ENCODE data around the gene THADA.
A peak's percentile ranks its signal among the peaks of the same experiment; 100 is the strongest.

The THADA gene

DNA sequence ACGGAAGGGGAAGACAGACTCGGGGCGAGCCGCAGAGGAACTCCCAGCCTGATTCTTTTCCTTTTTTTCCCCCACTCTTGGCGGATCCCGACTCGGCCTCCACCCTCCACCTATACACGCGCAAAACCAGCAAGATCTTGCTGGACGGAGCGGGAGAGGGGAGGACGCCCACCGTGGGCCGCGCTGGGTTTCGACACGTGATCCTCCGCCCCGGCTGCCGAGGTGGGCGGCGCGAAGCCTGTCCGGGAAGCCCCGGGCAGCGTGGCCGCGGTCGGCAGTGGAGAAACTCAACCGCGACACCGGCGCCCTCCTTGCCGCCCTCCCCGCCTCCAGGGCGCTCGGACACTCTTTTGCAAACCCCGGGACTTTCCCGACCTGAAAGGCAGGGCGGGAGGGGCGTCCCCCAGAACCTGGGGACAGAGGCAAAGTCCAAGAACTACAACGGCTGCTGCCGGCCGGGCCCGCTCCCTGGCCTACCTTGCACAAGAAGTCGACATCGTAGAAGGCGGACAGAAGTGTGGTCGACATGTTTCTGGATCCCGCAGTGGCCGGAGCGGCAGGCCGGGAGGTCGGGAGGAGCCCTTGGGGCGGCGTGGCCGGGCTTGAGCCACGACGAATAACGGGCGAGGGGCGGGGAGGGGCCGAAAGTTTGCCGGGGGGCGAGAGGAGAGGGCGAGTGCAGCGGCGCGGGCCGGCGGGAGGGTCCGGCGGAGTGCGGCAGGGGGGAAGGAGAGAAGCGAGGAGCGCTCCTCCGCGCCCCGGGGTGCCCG lies 369.9 kb downstream of the THADA start:
- Histone ChIP-seq H3K4me3 (ENCODE audit: low read depth, low read length) (peak overlapping the region; percentile 85), H3K27ac (ENCODE audit: extremely low read depth, low read depth, low read length) (peak overlapping the region; percentile 97), H3K4me1 (ENCODE audit: control insufficient read depth, insufficient read depth, low read length) (peaks cover 5% of the 10 kb centered on the region), H3K36me3 (ENCODE audit: control insufficient read depth in 2 of 2, insufficient read depth in 1 of 2, low read length in 2 of 2) (peaks cover 3 to 45% of the 10 kb centered on the region in 2 experiments; a peak in 2 of 3 replicates), H3K9me3 (ENCODE audit: control insufficient read depth, insufficient read depth, low read depth, low read length) (no peaks in the 10 kb centered on the region)
- ChIA-PET CTCF (interaction anchor here (0.5 to 4.8 kb wide), 6 partner anchors 99 to 399 kb away, joined by 3 to 106 read pairs (median 5); no protein-coding TSS in a partner anchor), POLR2A (interaction anchor here (0.6 to 1.8 kb wide), 21 partner anchors 8 to 788 kb away, joined by 3 to 14 read pairs (median 6); no protein-coding TSS in a partner anchor)
- TF ChIP-seq ZNF214 (tag by site-specific recombination; IDR thresholded peaks at IDR 0.05; ENCODE audit: borderline replicate concordance) (no peak), FEZF1 (tag by site-specific recombination; IDR thresholded peaks at IDR 0.05) (no peak), ZBTB48 (tag by site-specific recombination; IDR thresholded peaks at IDR 0.05) (no peak), ZNF2 (tag by site-specific recombination; IDR thresholded peaks at IDR 0.05) (0 out of 2 replicates have a peak, but pooled peaks have one; percentile 46), ZNF23 (tag by site-specific recombination; IDR thresholded peaks at IDR 0.05; ENCODE audit: borderline replicate concordance) (no peak), HOXC10 (CRISPR knock-in tag; IDR thresholded peaks at IDR 0.05) (no peak), ZFP37 (tag by site-specific recombination; IDR thresholded peaks at IDR 0.05) (0 out of 2 replicates have a peak, but pooled peaks have one; percentile 36), ZNF645 (tag by site-specific recombination; IDR thresholded peaks at IDR 0.05) (no peak), TSHZ1 (tag by site-specific recombination; IDR thresholded peaks at IDR 0.05; ENCODE audit: borderline replicate concordance) (no peak), SP3 (tag by site-specific recombination; IDR thresholded peaks at IDR 0.05) (peak; percentile 76), ZNF366 (tag by site-specific recombination; conservative IDR thresholded peaks at IDR 0.05) (0 out of 2 replicates have a peak, but pooled peaks have one; percentile 20), PRDM2 (tag by site-specific recombination; IDR thresholded peaks at IDR 0.05; ENCODE audit: borderline replicate concordance) (no peak), ZNF394 (tag by site-specific recombination; IDR thresholded peaks at IDR 0.05; ENCODE audit: borderline replicate concordance) (peak; percentile 33; the same call in 1 of the 2 replicates), ZBTB17 (tag by site-specific recombination; IDR thresholded peaks at IDR 0.05) (peak; percentile 68; the same call in 1 of the 2 replicates), ZNF335 (tag by site-specific recombination; conservative IDR thresholded peaks at IDR 0.05) (peak; percentile 74), GLIS1 (tag by site-specific recombination; IDR thresholded peaks at IDR 0.05) (peak; percentile 74), PRDM10 (tag by site-specific recombination; IDR thresholded peaks at IDR 0.05) (peak; percentile 85), ZNF621 (tag by site-specific recombination; IDR thresholded peaks at IDR 0.05) (no peak), ZBTB20 (tag by site-specific recombination; IDR thresholded peaks at IDR 0.05) (peak; percentile 53; the same call in 1 of the 2 replicates)
- TF ChIP-seq, protein P1, sequence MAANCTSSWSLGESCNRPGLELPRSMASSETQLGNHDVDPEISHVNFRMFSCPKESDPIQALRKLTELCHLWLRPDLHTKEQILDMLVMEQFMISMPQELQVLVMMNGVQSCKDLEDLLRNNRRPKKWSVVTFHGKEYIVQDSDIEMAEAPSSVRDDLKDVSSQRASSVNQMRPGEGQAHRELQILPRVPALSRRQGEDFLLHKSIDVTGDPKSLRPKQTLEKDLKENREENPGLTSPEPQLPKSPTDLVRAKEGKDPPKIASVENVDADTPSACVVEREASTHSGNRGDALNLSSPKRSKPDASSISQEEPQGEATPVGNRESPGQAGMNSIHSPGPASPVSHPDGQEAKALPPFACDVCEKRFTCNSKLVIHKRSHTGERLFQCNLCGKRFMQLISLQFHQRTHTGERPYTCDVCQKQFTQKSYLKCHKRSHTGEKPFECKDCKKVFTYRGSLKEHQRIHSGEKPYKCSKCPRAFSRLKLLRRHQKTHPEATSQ (tag by site-specific recombination; IDR thresholded peaks at IDR 0.05): peak; percentile 10; the same call in 1 of the 2 replicates

All from HEK293 (cell line).